Stimulated activated CD8-positive, alpha-beta memory T cell treated with anti-CD3 and anti-CD28 coated beads, Interleukin-4, amount 100 ng/mL, for 24 hours (primary cell): ENCODE data around the gene VPS16.

ENCODE experiments used
- DNase-seq: peaks from one replicate; pipeline ENCODE4 v3.0.0-alpha.2; 2020; ENCODE audit warnings: low read depth

Gene VPS16

GRCh38 chr20:2902291-2902690, 61.7 kb downstream of the VPS16 start:
- no peak for DNase-seq

DNA sequence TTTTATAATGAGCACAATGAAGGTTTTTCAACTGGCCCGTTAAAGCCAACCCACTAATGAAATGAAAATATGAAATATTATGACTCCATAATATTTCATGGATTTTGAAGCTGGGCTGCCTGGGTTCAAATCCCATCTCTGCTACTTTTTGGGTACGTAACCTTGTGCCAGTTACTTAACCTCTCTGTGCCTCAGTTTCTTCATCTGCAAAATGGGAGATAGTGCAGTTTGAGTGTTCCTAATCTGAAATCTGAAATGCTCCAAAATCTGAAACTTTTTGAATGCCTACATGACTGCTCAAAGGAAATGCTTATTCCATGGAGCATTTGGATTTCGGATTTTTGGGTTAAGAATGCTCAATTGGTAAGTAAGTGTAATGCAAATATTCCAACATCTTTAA, 62.3 kb downstream of the VPS16 start:
- DNase-seq: no peak

DNA sequence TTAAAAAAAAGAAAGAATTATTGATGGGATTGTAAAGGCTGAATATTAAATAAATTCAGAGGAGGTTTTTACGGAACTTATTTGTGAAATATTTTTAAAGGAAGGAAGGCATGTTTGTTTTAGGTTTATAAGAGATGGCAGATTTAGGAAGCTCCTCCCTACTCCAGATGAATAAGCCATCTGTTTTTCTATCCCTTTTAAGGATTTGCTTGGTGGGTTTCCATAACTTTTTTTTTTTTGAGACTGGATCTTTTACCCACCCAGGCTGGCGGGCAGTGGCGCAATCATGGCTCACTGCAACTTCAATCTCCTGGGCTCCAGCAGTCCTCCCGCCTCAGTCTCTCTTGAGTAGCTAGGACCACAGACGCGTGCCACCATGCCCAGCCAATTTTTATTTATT, 63.1 kb downstream of the VPS16 start:
- DNase-seq: no peak

GRCh38 chr20:2907519-2907918, 67.0 kb downstream of the VPS16 start:
- DNase-seq: no peak

DNA sequence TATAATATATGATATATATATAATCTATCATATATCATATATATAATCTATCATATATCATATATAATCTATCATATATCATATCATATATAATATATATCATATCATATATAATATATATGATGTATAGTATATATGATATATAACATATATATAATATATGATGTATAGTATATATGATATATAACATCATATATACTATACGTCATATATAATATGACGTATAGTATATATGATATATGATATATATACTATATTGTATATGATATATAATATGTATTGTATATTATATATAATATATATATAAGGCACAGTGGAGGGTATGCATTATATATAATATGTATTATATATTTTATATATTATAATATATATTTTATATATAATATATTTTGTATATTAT, 69.4 kb downstream of the VPS16 start:
- no peak for DNase-seq

- DNase-seq: no peak
Measured at GRCh38 chr20:2911200-2911599, 70.7 kb downstream of the VPS16 start.

DNA sequence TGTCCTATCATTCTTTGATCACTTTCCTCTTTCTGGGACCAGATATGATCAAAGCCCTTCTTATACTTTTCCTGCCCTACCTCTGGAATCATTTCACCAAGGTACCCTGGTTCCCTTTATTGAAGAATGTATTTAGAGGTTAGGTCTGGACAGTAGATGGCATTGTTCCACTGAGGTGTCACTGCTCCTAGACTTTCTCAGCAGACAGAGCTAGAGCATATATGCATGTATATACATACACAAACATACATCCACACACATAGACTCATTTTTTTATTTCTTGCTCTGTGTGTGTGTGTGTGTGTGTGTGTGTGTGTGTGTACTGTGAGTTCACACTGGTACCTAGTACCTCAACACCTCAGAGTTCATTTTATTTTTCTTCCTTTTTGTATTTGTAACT, 73.6 kb downstream of the VPS16 start:
- DNase-seq: no peak
